SK-N-SH (cell line): ENCODE data around the gene CPNE8. TPM values are rescaled to one million over a fixed set of nuclear protein-coding genes. Genes with fewer than 3 reads are reported as not detected.

ENCODE experiments used
- CTCF ChIA-PET: fragments of 300-600, 350-600 bp; formaldehyde crosslinking; extraction: SDS; loops from one replicate; lab custom pipeline; 2021; lab: Yijun Ruan, JAX
- POLR2A ChIA-PET: fragments of 350-600 bp; sonication (Branson Sonifier 250); formaldehyde crosslinking; extraction: SDS; loops from one replicate; lab custom pipeline; 2020; ENCODE audit warnings: antibody characterized with exemption, inconsistent platforms; lab: Yijun Ruan, JAX
- DNase-seq: peaks from one replicate; pipeline ENCODE4 v3.0.0; 2012
- H2AFZ ChIP-seq: fragments of 200-600 bp; sonication (generic); 2 replicates; pipeline ENCODE4 v1.8.1; 2016; ENCODE audit warnings: antibody characterized with exemption, mild to moderate bottlenecking, low read depth
- H3F3A ChIP-seq: fragments of 200-600 bp; sonication (generic); replicated peaks from 2 replicates; pipeline ENCODE3; 2016; ENCODE audit warnings: antibody characterized with exemption, mild to moderate bottlenecking; ENCODE audit not compliant: insufficient read depth
- H3K27ac ChIP-seq, 2 experiments: fragments of 200-500 bp in 1 of 2; fragments of 200-600 bp in 1 of 2; sonication (Bioruptor generic) in 1 of 2; sonication (generic), shearing (Covaris generic) in 1 of 2; 2 replicates each; pipeline versions ENCODE4 v1.5.1 to v1.6.1; 2014 to 2016; ENCODE audit warnings: low read depth in 2 of 2, inconsistent platforms in 1 of 2, low read length in 1 of 2, mild to moderate bottlenecking in 1 of 2, mixed read lengths in 1 of 2
- H3K27me3 ChIP-seq: fragments of 200-600 bp; sonication (generic), shearing (Covaris generic); 2 replicates; pipeline ENCODE4 v1.6.1; 2016; ENCODE audit warnings: mixed run types; ENCODE audit not compliant: insufficient read depth
- H3K36me3 ChIP-seq, 2 experiments: fragments of 200-500 bp in 1 of 2; fragments of 200-600 bp in 1 of 2; sonication (Bioruptor generic) in 1 of 2; sonication (generic) in 1 of 2; replicated peaks in 1 of 2; 2 replicates each; pipeline versions ENCODE3 to v1.5.1; 2014 to 2016; ENCODE audit warnings: low read length in 1 of 2, mild to moderate bottlenecking in 1 of 2; ENCODE audit not compliant: insufficient read depth in 2 of 2, control insufficient read depth in 1 of 2
- H3K4me1 ChIP-seq, 2 experiments: fragments of 200-500 bp in 1 of 2; fragments of 200-600 bp in 1 of 2; sonication (Bioruptor generic) in 1 of 2; sonication (generic), shearing (Covaris generic) in 1 of 2; 2 replicates each; pipeline versions ENCODE4 v1.5.1 to v1.6.1; 2014 to 2016; ENCODE audit warnings: low read depth in 1 of 2, low read length in 1 of 2, mixed run types in 1 of 2; ENCODE audit not compliant: insufficient read depth in 2 of 2, control insufficient read depth in 1 of 2
- H3K4me2 ChIP-seq: fragments of 200-600 bp; sonication (generic), shearing (Covaris generic); 2 replicates; pipeline ENCODE4 v1.6.1; 2017; ENCODE audit warnings: mixed run types
- H3K4me3 ChIP-seq, 2 experiments: fragments of 200-500 bp in 1 of 2; fragments of 200-600 bp in 1 of 2; sonication (Bioruptor generic) in 1 of 2; sonication (generic), shearing (Covaris generic) in 1 of 2; 2 replicates each; pipeline versions ENCODE4 v1.5.1 to v1.8.1; 2014 to 2016; ENCODE audit warnings: low read depth in 2 of 2, inconsistent platforms in 1 of 2, low read length in 1 of 2, mild to moderate bottlenecking in 1 of 2, mixed read lengths in 1 of 2, moderate library complexity in 1 of 2
- H3K79me2 ChIP-seq: fragments of 200-600 bp; sonication (generic); 2 replicates; pipeline ENCODE4 v1.8.1; 2017; ENCODE audit warnings: mild to moderate bottlenecking; ENCODE audit not compliant: insufficient read depth
- H3K9ac ChIP-seq: fragments of 200-600 bp; sonication (generic); 2 replicates; pipeline ENCODE4 v1.6.1; 2017; ENCODE audit warnings: mixed run types
- H3K9me2 ChIP-seq: fragments of 200-600 bp; sonication (generic); 2 replicates; pipeline ENCODE4 v1.6.1; 2017; ENCODE audit warnings: mixed run types
- H3K9me3 ChIP-seq: fragments of 200-600 bp; sonication (generic); 2 replicates; pipeline ENCODE4 v1.6.1; 2017; ENCODE audit warnings: mixed run types, mild to moderate bottlenecking, moderate library complexity
- H4K20me1 ChIP-seq: fragments of 200-600 bp; sonication (generic); 2 replicates; pipeline ENCODE4 v1.6.1; 2017; ENCODE audit warnings: mild to moderate bottlenecking, mixed run types; ENCODE audit not compliant: insufficient read depth
- CHD2 ChIP-seq: fragments of 150-350 bp; IDR thresholded peaks from 2 replicates; pipeline ENCODE4 v1.6.1; 2018; ENCODE audit warnings: low read length; ENCODE audit not compliant: partially characterized antibody
- EP300 ChIP-seq, 2 experiments: IDR thresholded peaks; 2 replicates each; pipeline versions ENCODE4 v1.4.0 to v1.6.1; 2012; ENCODE audit warnings: borderline replicate concordance in 1 of 2, low read depth in 1 of 2, low read length in 1 of 2
- EZH2phosphoT487 ChIP-seq: fragments of 200-600 bp; sonication (generic); IDR thresholded peaks from 2 replicates; pipeline ENCODE4 v1.6.1; 2017; ENCODE audit warnings: low read depth, mixed run types, mild to moderate bottlenecking, antibody characterized with exemption, moderate library complexity, borderline replicate concordance
- FOSL2 ChIP-seq: IDR thresholded peaks from 2 replicates; pipeline ENCODE4 v1.4.0; 2012; ENCODE audit warnings: low read depth, mild to moderate bottlenecking, moderate library complexity, borderline replicate concordance
- FOXJ3 ChIP-seq: sonication (generic); formaldehyde crosslinking; IDR thresholded peaks from 2 replicates; pipeline ENCODE4 v1.5.1; 2020; ENCODE audit warnings: mild to moderate bottlenecking, missing genetic modification reagents
- GABPA ChIP-seq: IDR thresholded peaks from 2 replicates; pipeline ENCODE4 v1.4.0; 2012; ENCODE audit warnings: low read depth, mild to moderate bottlenecking
- MEF2A ChIP-seq: IDR thresholded peaks from 2 replicates; pipeline ENCODE4 v1.4.0; 2012; ENCODE audit warnings: low read depth, borderline replicate concordance
- MXI1 ChIP-seq: IDR thresholded peaks from 2 replicates; pipeline ENCODE4 v1.6.1; 2012; ENCODE audit warnings: mild to moderate bottlenecking, low read depth, low read length, improper control_type of control experiment
- NRF1 ChIP-seq: IDR thresholded peaks from 2 replicates; pipeline ENCODE4 v1.6.1; 2012; ENCODE audit warnings: low read depth, mild to moderate bottlenecking, low read length
- RAD21 ChIP-seq: IDR thresholded peaks from 2 replicates; pipeline ENCODE4 v1.6.1; 2012; ENCODE audit warnings: mild to moderate bottlenecking, low read length
- RCOR1 ChIP-seq: fragments of 150-350 bp; IDR thresholded peaks from 2 replicates; pipeline ENCODE4 v1.6.1; 2017; ENCODE audit warnings: antibody characterized with exemption, low read length
- RXRA ChIP-seq: IDR thresholded peaks from 2 replicates; pipeline ENCODE4 v1.4.0; 2012; ENCODE audit warnings: low read depth, mild to moderate bottlenecking, borderline replicate concordance
- SIN3A ChIP-seq: IDR thresholded peaks from 2 replicates; pipeline ENCODE4 v1.6.1; 2012; ENCODE audit warnings: low read depth, mild to moderate bottlenecking, low read length, moderate library complexity, borderline replicate concordance
- SMC3 ChIP-seq: IDR thresholded peaks from 2 replicates; pipeline ENCODE4 v1.6.1; 2012; ENCODE audit warnings: low read depth, low read length, improper control_type of control experiment
- TCF12 ChIP-seq: IDR thresholded peaks from 2 replicates; pipeline ENCODE4 v1.4.0; 2012
- YY1 ChIP-seq: IDR thresholded peaks from 2 replicates; pipeline ENCODE4 v1.4.0; 2012; ENCODE audit warnings: low read depth, mild to moderate bottlenecking
- WGBS: methylation state at CpG from one replicate; pipeline ENCODE4 v1.1.6; 2017; ENCODE audit warnings: low lambda C conversion rate; 5-methylcytosine and 5-hydroxymethylcytosine counted together
- polyA plus RNA-seq, 3 experiments: library from polyadenylated mRNA; depleted of rRNA; stranded (reverse); fragments of >200 nt; gene quantifications; 2 replicates each; pipeline ENCODE4 v1.2.3, GENCODE V29; 2012
- TF ChIP-seq, protein P1 (sequence below): IDR thresholded peaks from 2 replicates; pipeline ENCODE4; 2012
- TF ChIP-seq, protein P2 (sequence below): IDR thresholded peaks from 2 replicates; pipeline ENCODE4 v1.4.0; 2012; ENCODE audit warnings: low read depth, borderline replicate concordance

The CPNE8 gene
- polyA plus RNA-seq, 1 of the 3 experiments (the other 2 are of a cell fraction): not detected

DNA sequence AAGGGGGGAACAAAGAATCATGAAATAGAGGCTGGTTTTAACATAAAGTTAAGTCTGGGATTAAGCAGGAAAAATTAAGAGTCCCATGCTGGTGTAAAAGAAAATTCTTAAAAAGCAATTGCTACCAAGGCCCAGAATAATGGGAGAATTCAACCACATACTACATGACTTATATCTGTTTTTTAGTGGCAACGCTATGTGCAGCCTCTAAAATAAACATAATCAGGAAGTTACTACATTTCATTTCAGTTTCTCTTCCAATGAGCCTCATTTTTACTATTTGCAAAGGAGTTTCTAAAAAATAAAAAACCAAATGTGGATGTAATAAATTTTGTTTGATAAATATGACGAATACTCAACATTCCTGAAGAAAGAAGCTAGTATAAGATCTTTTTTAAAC lies 58.1 kb downstream of the CPNE8 start:
- 56% methylated on average over 2 of the region's 2 CpGs for WGBS
- no peaks in the 10 kb centered on the region for H3K4me1 ChIP-seq
- H3K9ac ChIP-seq: no peak overlapping the region
- H4K20me1 ChIP-seq: no peaks in the 10 kb centered on the region
- no peaks in the 10 kb centered on the region for H3K36me3 ChIP-seq
- H3F3A ChIP-seq: no peaks in the 10 kb centered on the region
- no peaks in the 10 kb centered on the region for H3K79me2 ChIP-seq
- no peaks in the 10 kb centered on the region for H3K27me3 ChIP-seq
- DNase-seq: no peak
- H3K9me3 ChIP-seq: no peaks in the 10 kb centered on the region
- no peak overlapping the region for H3K4me3 ChIP-seq
- H2AFZ ChIP-seq: no peak overlapping the region
- ChIA-PET POLR2A (no interaction called here), CTCF (no interaction called here)
- H3K4me2 ChIP-seq: no peak overlapping the region
- no peak overlapping the region for H3K27ac ChIP-seq
- H3K9me2 ChIP-seq: no peaks in the 10 kb centered on the region
- TF ChIP-seq NRF1: no peak
- no peak for TF ChIP-seq SIN3A
- no peak for TF ChIP-seq TCF12
- no peak for TF ChIP-seq RCOR1
- TF ChIP-seq EZH2phosphoT487: no peak
- TF ChIP-seq, protein P1, sequence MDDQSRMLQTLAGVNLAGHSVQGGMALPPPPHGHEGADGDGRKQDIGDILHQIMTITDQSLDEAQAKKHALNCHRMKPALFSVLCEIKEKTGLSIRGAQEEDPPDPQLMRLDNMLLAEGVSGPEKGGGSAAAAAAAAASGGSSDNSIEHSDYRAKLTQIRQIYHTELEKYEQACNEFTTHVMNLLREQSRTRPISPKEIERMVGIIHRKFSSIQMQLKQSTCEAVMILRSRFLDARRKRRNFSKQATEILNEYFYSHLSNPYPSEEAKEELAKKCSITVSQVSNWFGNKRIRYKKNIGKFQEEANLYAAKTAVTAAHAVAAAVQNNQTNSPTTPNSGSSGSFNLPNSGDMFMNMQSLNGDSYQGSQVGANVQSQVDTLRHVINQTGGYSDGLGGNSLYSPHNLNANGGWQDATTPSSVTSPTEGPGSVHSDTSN: no peak
- TF ChIP-seq GABPA: no peak
- no peak for TF ChIP-seq FOXJ3 (CRISPR knock-in tag)
- no peak for TF ChIP-seq YY1
- TF ChIP-seq CHD2: no peak
- TF ChIP-seq MEF2A: no peak
- TF ChIP-seq EP300 (IDR thresholded peaks at IDR 0.05; ENCODE audit: borderline replicate concordance in 1 of 2, low read depth in 1 of 2, low read length in 1 of 2): no peak
- TF ChIP-seq SMC3: no peak
- no peak for TF ChIP-seq RAD21
- no peak for TF ChIP-seq RXRA

DNA sequence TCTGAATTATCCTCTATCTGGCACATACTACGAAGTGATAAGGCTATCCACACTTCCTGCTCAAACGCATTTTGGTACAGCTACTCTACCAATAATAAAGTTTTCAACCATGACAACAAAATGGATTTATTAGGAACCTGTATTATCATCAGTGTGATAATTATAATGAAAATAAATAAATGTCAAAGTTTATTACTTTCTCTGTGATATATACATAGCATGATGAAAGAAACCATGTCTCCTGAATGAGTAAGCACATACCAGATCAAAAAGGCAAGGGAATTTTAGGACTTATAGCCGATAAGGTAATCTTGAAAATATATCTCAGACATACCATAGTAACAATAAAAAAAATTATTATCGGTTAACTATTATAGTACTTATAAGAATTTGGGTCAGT lies 61.1 kb downstream of the CPNE8 start:
- Histone ChIP-seq H3F3A (no peaks in the 10 kb centered on the region), H3K4me3 (no peak overlapping the region), H4K20me1 (no peaks in the 10 kb centered on the region), H3K36me3 (no peaks in the 10 kb centered on the region), H3K79me2 (no peaks in the 10 kb centered on the region), H3K4me1 (no peaks in the 10 kb centered on the region)
- CTCF ChIA-PET: no interaction called here
- WGBS: 49% methylated on average over 4 of the region's 4 CpGs
- TF ChIP-seq TCF12 (no peak), EZH2phosphoT487 (no peak), MXI1 (no peak), FOSL2 (no peak)
- TF ChIP-seq, protein P2, sequence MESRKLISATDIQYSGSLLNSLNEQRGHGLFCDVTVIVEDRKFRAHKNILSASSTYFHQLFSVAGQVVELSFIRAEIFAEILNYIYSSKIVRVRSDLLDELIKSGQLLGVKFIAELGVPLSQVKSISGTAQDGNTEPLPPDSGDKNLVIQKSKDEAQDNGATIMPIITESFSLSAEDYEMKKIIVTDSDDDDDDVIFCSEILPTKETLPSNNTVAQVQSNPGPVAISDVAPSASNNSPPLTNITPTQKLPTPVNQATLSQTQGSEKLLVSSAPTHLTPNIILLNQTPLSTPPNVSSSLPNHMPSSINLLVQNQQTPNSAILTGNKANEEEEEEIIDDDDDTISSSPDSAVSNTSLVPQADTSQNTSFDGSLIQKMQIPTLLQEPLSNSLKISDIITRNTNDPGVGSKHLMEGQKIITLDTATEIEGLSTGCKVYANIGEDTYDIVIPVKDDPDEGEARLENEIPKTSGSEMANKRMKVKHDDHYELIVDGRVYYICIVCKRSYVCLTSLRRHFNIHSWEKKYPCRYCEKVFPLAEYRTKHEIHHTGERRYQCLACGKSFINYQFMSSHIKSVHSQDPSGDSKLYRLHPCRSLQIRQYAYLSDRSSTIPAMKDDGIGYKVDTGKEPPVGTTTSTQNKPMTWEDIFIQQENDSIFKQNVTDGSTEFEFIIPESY: no peak
- TF ChIP-seq, all 33 proteins: peak for 0
- Histone ChIP-seq H2AFZ (no peak overlapping the region), H3K27me3 (no peaks in the 10 kb centered on the region), H3K9me2 (no peaks in the 10 kb centered on the region), H3K4me2 (no peak overlapping the region), H3K9me3 (no peaks in the 10 kb centered on the region), H3K9ac (no peak overlapping the region), H3K27ac (no peak overlapping the region)
- POLR2A ChIA-PET: no interaction called here
- DNase-seq: no peak
